OCI-LY1 (cell line): ENCODE results near the gene CLDN4.

ENCODE experiments used
- H2AFZ ChIP-seq: fragments of 200-600 bp; sonication (generic), shearing (Covaris generic); 2 replicates; pipeline ENCODE4 v1.6.0; 2014; ENCODE audit warnings: antibody characterized with exemption, mild to moderate bottlenecking, low read length
- H3F3A ChIP-seq: fragments of 200-600 bp; sonication (generic), shearing (Covaris generic); 2 replicates; pipeline ENCODE4 v1.6.0; 2014; ENCODE audit warnings: mild to moderate bottlenecking, antibody characterized with exemption, low read length, moderate library complexity; ENCODE audit not compliant: insufficient read depth
- H3K27ac ChIP-seq: fragments of 200-600 bp; sonication (generic); 2 replicates; pipeline ENCODE4 v1.5.1; 2014; ENCODE audit warnings: low read length, mixed run types, mild to moderate bottlenecking, low read depth; ENCODE audit not compliant: poor library complexity, severe bottlenecking
- H3K27me3 ChIP-seq: fragments of 200-600 bp; sonication (generic); 2 replicates; pipeline ENCODE4 v1.6.0; 2014; ENCODE audit warnings: antibody characterized with exemption, mild to moderate bottlenecking, low read length, moderate library complexity; ENCODE audit not compliant: insufficient read depth
- H3K36me3 ChIP-seq: fragments of 200-600 bp; sonication (generic); 2 replicates; pipeline ENCODE4 v1.6.1; 2014; ENCODE audit warnings: mild to moderate bottlenecking, antibody characterized with exemption, low read length, moderate library complexity, mixed read lengths; ENCODE audit not compliant: insufficient read depth
- H3K4me1 ChIP-seq: fragments of 200-600 bp; sonication (generic); 2 replicates; pipeline ENCODE4 v1.5.1; 2014; ENCODE audit warnings: mild to moderate bottlenecking, low read length, moderate library complexity; ENCODE audit not compliant: insufficient read depth, severe bottlenecking
- H3K4me2 ChIP-seq: fragments of 200-600 bp; sonication (generic), shearing (Covaris generic); 2 replicates; pipeline ENCODE4 v1.6.1; 2014; ENCODE audit warnings: low read length
- H3K4me3 ChIP-seq: fragments of 200-600 bp; sonication (generic); 2 replicates; pipeline ENCODE4 v1.5.1; 2014; ENCODE audit warnings: low read length, low read depth, mild to moderate bottlenecking, mixed read lengths; ENCODE audit not compliant: poor library complexity, severe bottlenecking
- H3K79me2 ChIP-seq: fragments of 200-600 bp; shearing (Covaris generic); 2 replicates; pipeline ENCODE4 v1.6.1; 2016; ENCODE audit warnings: mixed run types, low read length, mixed read lengths; ENCODE audit not compliant: insufficient read depth
- H3K9ac ChIP-seq: fragments of 200-600 bp; sonication (generic), shearing (Covaris generic); 2 replicates; pipeline ENCODE4 v1.6.1; 2014; ENCODE audit warnings: mild to moderate bottlenecking, low read length, mixed read lengths
- H3K9me2 ChIP-seq: fragments of 200-600 bp; sonication (generic), shearing (Covaris generic); 2 replicates; pipeline ENCODE4 v1.6.1; 2014; ENCODE audit warnings: low read depth, mild to moderate bottlenecking, low read length, mixed read lengths
- H3K9me3 ChIP-seq: fragments of 200-600 bp; shearing (Covaris generic); 2 replicates; pipeline ENCODE4 v1.6.1; 2014; ENCODE audit warnings: low read length, mixed read lengths
- H4K20me1 ChIP-seq: fragments of 200-600 bp; sonication (generic), shearing (Covaris generic); 2 replicates; pipeline ENCODE4 v1.6.0; 2016; ENCODE audit warnings: mild to moderate bottlenecking, low read length; ENCODE audit not compliant: insufficient read depth
- EZH2 ChIP-seq: fragments of 200-600 bp; sonication (generic), shearing (Covaris generic); IDR thresholded peaks from 2 replicates; pipeline ENCODE4 v1.8.0; 2017; ENCODE audit warnings: borderline replicate concordance, mixed run types, mild to moderate bottlenecking, antibody characterized with exemption, low read length, moderate library complexity, mixed read lengths
- TF ChIP-seq, protein P1 (sequence below): fragments of 200-600 bp; sonication (generic), shearing (Covaris generic); IDR thresholded peaks from 2 replicates; pipeline ENCODE4 v1.5.1; 2017; ENCODE audit warnings: mild to moderate bottlenecking, antibody characterized with exemption, low read length, moderate library complexity, mixed read lengths

The CLDN4 gene

GRCh38 chr7:73860859-73861258 is 30.1 kb downstream of the CLDN4 start, which contains the start of gene TMEM270:
TSS of gene TMEM270 (plus strand) at chr7:73861159. CDS start at chr7:73861195, 36 bp downstream.
- no peak for TF ChIP-seq EZH2
- TF ChIP-seq, protein P1, sequence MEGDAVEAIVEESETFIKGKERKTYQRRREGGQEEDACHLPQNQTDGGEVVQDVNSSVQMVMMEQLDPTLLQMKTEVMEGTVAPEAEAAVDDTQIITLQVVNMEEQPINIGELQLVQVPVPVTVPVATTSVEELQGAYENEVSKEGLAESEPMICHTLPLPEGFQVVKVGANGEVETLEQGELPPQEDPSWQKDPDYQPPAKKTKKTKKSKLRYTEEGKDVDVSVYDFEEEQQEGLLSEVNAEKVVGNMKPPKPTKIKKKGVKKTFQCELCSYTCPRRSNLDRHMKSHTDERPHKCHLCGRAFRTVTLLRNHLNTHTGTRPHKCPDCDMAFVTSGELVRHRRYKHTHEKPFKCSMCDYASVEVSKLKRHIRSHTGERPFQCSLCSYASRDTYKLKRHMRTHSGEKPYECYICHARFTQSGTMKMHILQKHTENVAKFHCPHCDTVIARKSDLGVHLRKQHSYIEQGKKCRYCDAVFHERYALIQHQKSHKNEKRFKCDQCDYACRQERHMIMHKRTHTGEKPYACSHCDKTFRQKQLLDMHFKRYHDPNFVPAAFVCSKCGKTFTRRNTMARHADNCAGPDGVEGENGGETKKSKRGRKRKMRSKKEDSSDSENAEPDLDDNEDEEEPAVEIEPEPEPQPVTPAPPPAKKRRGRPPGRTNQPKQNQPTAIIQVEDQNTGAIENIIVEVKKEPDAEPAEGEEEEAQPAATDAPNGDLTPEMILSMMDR: no peak
- Histone ChIP-seq H3K9ac (no peak within 1 kb of the TSS), H3K4me3 (no peak within 1 kb of the TSS), H3K36me3 (no peaks in the 10 kb centered on the region), H4K20me1 (no peaks in the 10 kb centered on the region), H3K4me2 (no peak within 1 kb of the TSS), H3F3A (no peaks in the 10 kb centered on the region), H3K79me2 (no peaks in the 10 kb centered on the region), H3K9me2 (no peaks in the 10 kb centered on the region), H3K27me3 (peaks cover 8% of the 10 kb centered on the region; the same call in 1 of the 2 replicates), H3K9me3 (no peaks in the 10 kb centered on the region), H3K4me1 (no peaks in the 10 kb centered on the region), H2AFZ (no peak within 1 kb of the TSS), H3K27ac (no peak within 1 kb of the TSS)

GRCh38 chr7:73861305-73861704 is 30.5 kb downstream of the CLDN4 start:
- Histone ChIP-seq H3K9me2 (no peaks in the 10 kb centered on the region), H3K9me3 (no peaks in the 10 kb centered on the region), H3K9ac (no peak overlapping the region), H3K36me3 (no peaks in the 10 kb centered on the region), H3K79me2 (no peaks in the 10 kb centered on the region), H3K4me3 (no peak overlapping the region), H4K20me1 (no peaks in the 10 kb centered on the region), H3F3A (no peaks in the 10 kb centered on the region), H3K4me2 (no peak overlapping the region), H3K4me1 (no peaks in the 10 kb centered on the region), H2AFZ (no peak overlapping the region), H3K27me3 (peaks cover 8% of the 10 kb centered on the region; the same call in 1 of the 2 replicates), H3K27ac (no peak overlapping the region)
- TF ChIP-seq, protein P1: no peak
- no peak for TF ChIP-seq EZH2

- Histone ChIP-seq H4K20me1 (no peaks in the 10 kb centered on the region), H3K4me1 (no peaks in the 10 kb centered on the region), H3K4me2 (no peak overlapping the region), H3K9me3 (no peaks in the 10 kb centered on the region), H3K27ac (no peak overlapping the region), H3F3A (no peaks in the 10 kb centered on the region), H3K9ac (no peak overlapping the region), H3K27me3 (peaks cover 13% of the 10 kb centered on the region; the same call in 1 of the 2 replicates), H3K9me2 (no peaks in the 10 kb centered on the region), H3K79me2 (no peaks in the 10 kb centered on the region), H2AFZ (no peak overlapping the region), H3K4me3 (no peak overlapping the region), H3K36me3 (no peaks in the 10 kb centered on the region)
- TF ChIP-seq, protein P1: no peak
- TF ChIP-seq EZH2: no peak
Measured at GRCh38 chr7:73864981-73865711, 34.4 kb downstream of the CLDN4 start.
